GM21360 (cell line): ENCODE results near the gene CHD9.

Source experiments
- ATAC-seq: cut with Tn5 transposase; IDR thresholded peaks from one replicate; pipeline ENCODE4 v1.9.1; 2021; ENCODE audit warnings: mild to moderate bottlenecking, moderate library complexity; ENCODE audit not compliant: unreplicated experiment

CHD9 gene

DNA sequence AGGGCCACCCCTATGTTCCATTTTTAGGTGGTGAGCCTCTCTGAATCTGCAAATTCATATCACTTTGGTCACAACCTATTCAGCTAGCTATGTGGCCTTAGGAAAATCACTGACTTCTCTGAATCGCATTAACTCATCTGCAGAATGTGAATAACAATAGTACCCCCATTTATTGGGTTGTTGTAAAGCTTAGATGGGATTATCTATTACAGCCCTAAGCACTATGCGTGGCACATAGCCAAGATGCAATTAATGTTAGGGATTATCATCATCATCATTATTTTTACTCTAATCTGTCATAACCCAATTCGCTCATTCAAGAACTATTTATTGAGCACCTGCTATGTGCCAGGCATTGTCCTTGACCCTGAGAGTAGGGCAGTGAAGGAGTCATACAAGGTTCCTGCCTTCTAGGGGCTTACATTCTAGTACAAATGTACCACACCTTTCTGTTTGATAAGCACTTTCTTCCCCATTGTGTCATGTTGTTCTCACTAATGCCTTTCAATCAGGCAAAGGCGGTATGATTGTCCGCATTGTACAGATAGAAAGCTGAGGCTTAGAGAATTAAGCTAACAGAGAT lies 38.5 kb downstream of the CHD9 start:
- ATAC-seq: no peak

DNA sequence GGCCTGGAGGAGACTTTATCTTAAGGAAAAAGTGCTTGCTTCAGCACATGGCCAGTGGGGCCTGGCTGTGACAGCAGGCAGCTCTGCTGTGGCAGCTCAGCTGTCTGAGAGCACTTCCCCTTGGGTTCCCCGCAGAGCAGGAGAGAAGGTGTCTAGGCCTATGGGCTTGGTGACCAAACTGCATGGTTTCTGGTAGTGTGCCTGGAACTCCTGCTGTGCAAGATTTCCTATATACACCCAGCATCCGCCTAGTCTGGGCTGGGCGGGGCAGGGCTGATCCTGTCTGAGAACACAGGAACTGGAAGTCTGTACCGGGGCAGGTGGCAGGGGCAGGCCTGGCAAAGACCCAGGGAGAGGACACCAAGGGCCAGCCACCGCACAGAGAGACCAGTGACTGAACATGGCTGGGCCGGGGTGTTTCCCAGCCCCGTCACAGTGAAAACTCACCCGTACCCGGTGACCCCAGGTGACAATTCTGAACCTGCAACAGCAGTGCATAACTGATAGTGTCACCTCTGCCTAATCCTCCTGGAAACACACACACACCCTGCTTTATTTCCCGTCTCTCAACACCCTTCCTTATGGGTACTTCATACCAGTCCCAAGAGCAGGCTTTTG lies 39.3 kb downstream of the CHD9 start:
- peak; percentile 35 for ATAC-seq

GRCh38 chr16:53097190-53097589 lies 42.4 kb downstream of the CHD9 start:
- no peak for ATAC-seq

DNA sequence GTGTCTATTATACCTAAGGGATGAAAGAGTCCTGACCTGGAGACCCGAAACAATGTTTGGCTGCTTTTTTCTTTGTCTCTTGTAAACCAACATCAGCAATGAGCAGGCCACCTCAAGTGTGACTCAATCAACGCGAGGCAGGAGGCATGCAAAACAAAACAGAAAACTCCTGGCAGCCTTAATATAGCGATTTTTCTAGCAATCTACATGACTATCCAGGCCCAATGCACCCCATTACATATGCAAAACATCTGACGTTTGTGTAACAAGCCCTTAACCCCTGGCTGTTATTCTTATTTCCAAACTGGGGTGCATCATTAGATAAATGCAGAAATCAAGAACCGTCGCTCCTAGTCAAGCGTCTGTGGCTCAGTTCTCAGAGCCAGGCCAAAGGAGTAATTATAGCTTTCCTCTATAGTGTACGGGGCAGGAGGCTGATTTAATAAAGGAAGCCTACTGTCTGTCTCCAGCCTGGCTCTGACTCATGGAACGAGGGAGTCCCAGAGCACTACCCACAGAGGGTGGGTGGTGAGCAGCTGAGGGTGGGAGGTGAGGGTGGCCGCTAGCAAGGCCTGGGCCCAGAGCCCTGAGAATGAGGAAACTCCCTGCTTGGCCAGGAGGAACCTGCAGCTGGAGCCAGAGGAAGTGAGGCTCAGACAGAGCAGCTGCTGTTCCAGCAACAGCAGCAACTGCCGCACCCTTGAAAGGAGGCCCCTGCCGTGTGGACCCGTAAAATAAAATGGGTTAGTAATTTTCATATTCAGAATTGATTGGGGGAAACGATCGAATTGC lies 43.9 kb downstream of the CHD9 start:
- peak; percentile 48 for ATAC-seq

- ATAC-seq: peak; percentile 46
These were observed 44.7 kb downstream of the CHD9 start for GRCh38 chr16:53099318-53100130.

GRCh38 chr16:53100131-53100748 lies 45.4 kb downstream of the CHD9 start:
- ATAC-seq: no peak

DNA sequence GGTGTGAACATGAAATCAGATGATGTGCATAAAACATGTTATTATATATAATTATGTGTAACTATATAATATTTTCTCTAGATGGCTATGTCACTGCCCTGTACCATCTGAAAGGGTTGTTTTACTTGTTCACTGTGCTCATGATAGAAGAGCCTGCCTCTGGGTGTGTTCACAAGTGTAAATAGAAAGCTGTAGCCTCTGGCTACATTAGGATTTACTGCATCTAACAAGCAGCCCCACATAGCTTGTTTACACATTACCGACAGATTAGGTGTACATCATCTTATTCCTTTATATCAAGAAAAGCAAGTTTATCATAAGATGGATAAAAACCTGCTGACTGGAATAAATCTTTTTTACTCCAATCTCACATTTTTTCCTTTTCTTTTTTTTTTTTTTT lies 46.1 kb downstream of the CHD9 start:
- ATAC-seq: no peak

DNA sequence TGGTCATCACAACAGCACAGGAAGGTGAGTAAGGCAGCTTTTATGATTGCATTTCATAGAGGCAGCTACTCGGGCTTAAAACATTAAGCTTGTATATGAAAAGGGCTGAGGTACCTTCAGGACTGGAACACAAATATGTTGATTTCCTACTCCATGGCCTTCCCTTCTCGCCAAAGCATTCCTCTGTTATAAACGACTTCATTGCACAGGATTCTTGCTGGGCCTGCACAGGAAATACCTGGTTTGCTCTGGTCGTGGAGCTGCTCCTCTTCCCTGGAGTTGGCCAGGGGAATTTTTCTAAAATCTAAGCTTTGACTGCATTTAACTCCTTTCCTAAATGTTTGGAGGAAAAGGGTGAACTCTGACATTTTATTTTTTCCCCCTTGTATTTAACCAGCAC lies 49.0 kb downstream of the CHD9 start:
- ATAC-seq: no peak

DNA sequence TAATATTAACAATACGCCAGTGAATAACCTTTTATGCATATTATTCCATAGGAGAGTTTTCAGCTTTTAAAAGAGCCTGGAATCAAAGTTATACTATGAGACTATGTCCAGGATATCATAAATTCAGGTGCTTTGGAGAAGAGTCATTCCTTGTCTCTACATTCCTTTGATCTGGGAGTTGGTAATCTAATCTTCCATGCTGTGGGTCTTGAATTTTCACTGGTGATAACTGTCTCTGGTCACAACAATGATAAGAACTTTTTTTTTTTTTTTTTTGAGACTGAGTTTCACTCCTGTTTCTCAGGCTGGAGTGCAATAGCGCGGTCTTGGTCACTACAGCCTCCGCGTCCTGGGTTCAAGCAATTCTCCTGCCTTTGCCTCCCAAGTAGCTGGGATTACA lies 50.8 kb downstream of the CHD9 start:
- no peak for ATAC-seq

DNA sequence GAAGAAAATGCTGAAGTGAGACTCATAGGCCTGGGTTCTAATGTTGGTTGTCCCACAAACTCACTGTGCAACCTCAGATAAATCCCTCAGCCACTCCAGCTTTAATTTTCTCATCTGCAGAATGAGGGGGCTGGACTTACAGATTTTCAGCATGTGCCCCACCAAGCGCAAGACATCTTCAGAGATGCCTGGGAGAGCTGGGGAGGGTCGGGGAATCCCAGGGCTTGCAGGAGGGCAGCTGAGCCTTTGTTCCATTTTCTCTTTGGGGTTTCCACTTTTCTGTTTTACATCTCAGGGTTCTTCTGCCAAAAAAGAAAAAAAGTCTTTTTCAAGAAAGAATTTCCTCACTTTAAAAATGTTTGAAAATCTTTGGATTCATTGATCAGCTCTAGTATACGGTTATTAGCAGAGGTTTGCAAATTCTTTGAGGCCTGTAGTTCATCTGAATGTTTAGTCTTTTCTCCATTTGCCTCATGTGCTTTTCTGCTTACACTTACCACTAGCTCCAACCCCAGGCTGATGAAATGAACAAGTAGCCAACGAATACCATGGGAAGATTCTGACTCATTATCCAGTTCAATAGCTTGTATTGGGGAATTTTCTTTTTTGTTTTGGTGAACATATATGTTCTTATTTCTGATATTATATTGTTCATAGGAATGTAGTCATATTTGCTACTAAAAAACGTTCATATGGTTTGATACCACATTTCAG lies 56.4 kb downstream of the CHD9 start:
- peak; percentile 45 for ATAC-seq

DNA sequence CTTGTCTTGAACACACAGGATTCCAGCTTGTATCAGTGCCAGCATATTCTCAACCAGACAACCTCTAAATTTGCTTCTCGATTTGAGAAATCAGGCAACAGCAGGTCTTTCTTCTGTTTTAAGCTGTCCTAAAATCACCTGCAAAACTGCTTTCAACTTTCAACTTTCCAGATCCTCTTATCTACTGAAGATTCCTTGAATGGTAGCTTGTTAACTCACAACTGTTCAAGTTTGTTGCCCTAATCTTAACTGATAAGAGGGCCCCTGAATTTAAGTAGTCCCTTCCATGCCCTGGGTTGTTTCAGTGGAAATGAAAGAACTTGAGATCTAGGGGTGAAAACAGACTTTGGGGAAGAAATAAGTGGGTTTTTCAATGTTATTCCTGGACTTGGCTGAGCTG lies 57.2 kb downstream of the CHD9 start:
- no peak for ATAC-seq

DNA sequence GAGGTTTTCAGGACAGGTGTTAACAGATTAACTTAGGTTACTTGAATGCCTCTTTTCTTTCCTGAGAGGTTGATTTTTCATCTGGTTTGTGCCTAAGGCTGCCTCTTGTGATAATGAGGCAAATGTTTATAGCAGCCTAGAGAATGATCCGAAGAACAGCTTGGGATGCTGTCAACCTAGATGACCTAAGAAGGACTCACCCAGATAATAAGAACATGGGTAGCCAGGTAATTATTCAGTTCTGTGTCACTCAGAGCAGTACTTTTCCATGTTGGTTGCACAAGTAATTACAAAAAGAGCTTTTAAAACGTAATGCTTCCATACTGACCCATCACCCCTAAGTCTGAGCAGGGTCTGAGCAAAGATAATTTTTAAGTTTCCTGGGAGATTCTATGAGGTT lies 60.3 kb downstream of the CHD9 start:
- ATAC-seq: no peak

GRCh38 chr16:53115773-53116172 lies 61.0 kb downstream of the CHD9 start:
- no peak for ATAC-seq

- ATAC-seq: no peak
These were observed 66.3 kb downstream of the CHD9 start for GRCh38 chr16:53121043-53121620.

DNA sequence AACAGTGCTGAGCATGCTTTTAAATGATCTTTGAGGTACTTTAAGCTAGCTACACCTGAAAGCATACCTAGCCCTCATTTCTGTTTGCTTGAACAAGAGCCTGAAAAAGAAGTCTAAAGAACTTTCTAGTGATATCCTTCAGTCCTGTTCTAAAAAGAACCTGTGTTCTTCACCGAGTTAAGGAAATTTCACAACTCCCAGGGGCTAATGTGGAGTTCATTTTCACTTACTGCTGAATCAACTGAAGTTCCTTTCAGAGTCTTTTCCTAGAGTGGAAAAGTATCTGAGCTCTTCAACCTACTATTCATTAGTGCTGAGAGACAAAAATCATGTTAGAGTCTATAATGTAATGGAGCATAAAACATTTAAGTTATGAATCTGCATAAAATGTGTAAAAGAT lies 66.9 kb downstream of the CHD9 start:
- ATAC-seq: no peak

- ATAC-seq: no peak
These were observed 69.0 kb downstream of the CHD9 start for GRCh38 chr16:53123747-53124146.

DNA sequence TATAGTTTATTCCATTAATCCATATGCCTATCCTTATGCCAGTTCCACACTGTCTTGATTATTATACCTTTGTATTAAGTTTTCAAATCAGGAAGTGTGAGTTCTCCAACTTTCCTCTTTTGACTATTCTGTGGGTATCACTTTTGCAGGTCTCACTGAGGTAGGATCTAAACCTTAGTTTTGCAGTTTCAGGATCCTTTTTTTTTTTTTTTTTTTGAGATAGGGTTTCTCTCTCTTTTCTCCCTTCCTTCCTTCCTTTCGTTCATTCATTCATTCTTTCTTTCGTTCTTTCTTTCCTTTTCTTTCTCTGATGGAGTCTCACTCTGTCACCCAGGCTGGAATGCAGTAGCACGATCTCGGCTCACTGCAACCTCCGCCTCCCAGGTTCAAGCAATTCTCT lies 71.6 kb downstream of the CHD9 start:
- no peak for ATAC-seq

DNA sequence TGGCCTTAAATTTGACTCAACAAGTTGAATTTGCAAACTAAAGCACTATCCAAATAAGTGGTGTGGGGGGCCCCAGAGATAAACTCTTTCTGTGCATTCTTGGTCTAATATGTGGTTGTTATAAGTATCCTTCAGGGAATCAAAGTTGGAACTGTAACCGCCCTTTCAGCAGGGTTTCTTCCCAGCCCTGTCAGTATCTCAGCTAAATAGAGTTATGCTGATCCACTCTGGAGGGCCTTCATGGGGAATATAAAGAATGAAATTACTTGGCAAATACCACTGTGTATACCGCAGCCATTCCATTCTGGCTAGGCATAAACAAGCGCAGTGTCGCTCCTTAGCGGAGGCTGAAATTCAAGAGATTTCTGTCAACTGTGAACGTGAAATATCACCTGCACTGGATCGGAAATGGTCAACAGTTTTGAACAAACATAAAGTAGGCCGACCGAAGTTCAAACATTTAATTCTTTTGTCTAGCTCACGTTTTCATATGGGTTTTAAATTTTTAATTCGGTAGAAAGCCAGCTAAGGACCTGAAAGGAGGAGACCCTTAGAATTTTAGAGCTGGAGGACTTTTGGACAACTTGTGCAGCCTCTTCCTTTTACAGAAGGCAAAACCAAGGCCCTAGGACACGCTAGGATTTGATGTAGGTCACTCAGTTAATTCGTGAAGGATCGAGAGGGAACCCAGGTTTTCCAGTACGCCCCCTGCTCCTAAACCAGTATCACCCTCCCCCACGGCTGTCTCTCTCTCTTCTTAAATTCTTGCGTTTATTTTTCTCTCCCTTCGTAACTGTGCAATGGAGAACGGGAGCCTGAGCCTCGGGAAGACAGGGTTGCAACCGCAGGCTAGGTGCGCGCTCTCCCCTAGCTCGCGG lies 74.7 kb downstream of the CHD9 start:
- ATAC-seq: no peak
